ENCODE results near the gene USP27X.

The USP27X gene

DNA sequence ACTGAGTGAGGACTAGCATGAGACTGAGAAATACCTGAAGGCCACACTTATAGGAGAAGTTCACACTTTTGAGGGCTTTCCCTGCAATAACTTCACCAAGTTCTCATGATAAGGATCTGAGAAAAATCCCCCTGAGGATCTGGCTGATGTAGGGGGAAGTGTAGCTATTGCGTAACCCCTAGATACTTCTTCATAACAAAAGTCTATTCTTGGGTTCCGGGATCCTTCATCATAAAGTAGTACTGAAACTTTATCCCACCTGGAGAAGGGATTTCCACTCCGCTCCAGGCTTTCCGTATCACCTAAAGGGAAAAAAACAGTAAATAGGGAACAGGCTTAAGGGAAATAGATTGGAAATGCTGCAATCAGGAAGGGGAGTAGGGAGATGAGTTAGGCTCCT, 13.3 kb downstream of the USP27X start:
- no peak for DNase-seq

DNA sequence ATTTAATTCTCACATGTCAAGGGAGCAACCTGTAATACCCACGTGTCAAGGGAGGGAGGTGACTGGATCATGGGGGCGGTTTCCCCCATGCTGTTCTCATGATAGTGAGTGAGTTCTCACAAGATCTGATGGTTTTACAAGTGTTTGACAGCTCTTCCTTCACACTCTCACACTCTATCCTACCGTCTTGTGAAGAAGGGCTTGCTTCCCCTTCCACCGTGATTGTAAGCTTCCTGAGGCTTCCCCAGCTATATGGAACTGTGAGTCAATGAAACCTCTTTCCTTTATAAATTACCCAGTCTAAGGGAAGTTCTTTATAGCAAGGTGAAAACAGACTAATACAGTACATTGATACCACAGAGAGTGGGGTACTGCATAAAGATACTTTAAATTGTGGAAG, 17.7 kb downstream of the USP27X start:
- DNase-seq, result no peak

DNA sequence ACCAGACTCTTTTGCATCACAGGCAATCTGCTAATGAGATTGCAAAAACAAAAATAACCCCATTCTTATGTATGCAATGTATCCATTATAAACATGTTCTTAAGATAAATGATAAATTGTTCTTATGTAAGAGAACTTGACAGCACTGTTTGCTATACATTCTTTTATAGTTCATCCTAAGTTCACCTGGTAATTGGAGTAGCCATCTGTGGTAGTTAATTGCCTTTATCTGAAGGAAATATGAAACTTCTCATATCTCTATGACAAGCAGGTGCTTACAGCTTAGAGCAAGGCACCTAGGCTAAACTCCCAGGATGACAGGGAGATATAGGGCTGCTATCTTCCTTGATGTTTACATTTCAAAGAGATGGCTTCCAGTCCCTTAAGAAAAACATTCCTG, 21.8 kb downstream of the USP27X start:
- DNase-seq, result no peak

DNA sequence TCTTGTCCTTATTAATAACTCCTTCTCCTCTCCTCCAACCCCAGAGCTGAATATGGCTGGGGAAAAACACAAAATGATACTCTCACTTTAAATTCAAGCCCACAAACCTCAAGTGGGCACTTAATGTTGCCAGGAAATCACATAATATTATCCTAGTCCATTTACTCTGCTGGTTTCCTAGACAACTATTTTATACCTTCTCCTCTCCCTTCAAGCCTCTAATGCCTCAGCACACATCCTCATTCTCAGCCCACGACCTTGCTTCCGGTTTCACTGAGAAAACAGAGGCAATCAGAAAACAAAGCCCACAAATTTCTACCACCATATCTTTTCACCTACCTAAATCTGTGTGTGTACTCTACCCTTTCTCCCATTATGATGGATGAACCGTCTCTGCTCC, 31.1 kb downstream of the USP27X start:
- DNase-seq, result no peak

DNA sequence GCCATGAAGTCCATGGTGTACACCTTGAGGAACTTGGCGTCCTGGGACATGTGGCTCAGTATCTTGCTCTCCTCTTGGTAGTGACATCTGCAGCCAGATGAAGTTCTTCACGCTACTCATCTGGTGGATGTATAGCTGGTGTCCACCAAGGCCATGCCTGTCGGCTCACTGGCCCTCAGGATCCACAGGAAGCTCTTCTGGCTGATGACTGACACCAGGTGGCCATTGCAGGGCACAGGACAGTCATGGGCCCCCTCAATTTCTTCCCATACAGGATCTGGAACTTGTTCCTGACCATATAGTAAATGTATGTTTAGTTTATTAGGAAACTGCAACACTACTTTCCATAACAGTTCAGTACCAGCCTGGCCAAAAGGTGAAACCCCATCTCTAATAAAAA, 32.8 kb downstream of the USP27X start:
- DNase-seq, result no peak

DNA sequence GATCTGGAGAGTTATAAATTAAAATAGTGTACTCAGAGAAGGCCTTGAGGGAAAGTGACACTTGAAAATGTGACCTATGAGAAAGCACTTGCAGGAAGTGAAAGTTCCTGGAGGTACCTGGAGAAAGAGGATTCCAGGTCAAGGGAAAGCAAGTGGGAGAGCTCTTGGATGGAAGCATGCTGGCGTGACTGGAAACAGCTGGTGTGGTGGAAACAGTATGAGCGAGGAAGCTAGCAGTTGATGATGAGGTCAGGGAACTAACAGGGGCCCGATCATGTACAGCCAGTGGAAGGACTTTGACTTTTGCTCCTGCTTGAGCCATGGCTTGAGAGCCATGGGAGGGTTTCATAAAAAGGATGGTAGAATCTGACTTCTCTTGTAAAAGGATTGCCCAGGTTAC, 33.6 kb downstream of the USP27X start:
- DNase-seq, result no peak

DNA sequence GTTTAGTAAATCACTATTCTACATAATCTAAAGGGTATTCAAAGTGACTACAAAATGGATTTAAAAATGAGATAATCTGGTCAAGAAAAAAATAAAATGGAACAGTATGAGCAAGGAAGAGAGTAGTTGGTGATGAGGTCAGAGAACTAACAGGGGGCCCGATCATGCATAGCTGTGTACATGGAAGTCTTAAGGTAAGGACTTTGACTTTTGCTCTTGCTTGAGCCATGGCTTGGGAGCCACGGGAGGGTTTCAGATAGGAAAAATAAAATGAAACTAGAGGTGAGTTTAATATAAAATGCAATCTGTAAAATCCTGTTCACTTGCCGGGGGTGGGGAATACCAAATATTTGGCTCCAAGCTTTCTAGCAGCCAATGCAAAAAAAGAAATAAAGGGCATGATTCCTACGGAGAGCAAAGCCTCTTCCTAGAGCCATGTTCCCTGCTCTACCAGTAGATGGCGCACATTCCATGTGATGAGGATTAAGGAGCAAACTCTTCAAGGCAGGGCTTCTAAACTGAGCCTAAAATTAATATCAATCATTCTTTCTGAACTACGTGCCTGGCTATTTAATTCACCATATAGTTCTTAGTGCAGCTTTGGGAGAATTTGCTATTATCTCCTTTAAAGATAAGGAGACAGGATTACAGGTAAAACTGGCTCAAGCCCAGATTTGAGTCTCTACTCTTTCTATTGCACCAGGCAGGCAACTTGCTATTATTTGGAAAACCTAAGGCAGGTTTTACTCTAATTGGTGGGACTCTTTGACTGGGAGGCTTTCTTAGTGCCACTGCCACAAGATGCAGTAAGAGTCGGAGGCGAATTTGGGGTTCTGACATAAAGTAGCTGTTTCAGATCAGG, 36.3 kb downstream of the USP27X start:
- peak; percentile 62 for DNase-seq

DNA sequence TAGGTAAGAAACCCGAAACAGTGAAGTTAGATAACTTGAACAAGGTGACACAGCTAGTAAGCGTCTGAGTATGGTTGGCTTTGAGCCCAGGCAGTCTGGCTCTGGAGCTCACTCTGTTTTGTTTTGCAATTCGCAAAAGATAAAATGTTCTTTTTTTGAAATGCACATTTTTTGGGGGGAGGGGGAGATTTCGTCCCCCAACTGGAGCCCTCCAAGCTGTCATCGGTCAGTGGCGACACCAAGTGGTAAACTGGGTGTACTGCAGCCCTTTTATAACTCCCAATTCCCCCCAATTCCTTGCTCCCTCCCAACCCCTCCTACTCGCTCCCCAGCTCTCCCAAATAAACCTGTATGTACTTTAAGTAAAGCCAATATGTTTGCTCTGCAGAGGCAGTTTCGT, 40.3 kb downstream of the USP27X start:
- DNase-seq, result no peak

DNA sequence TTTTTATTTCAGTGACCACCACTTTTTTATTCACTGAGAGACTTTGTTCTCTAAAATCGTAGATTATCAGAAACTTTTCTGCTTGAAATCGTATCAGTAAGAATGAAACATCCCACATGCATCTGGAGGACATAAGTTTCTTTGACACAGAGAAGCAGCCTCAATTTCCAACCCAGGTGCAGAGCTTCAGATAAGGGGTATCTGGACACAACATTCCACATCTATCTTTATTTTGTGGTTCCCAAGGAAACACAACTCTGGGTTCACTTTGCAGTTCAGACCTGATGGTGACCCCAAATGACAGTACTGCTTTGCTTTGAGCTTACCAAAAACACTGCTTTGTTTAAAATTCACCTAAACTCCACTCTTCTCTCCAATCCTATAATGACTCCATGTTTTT, 41.8 kb downstream of the USP27X start:
- DNase-seq, result no peak

DNA sequence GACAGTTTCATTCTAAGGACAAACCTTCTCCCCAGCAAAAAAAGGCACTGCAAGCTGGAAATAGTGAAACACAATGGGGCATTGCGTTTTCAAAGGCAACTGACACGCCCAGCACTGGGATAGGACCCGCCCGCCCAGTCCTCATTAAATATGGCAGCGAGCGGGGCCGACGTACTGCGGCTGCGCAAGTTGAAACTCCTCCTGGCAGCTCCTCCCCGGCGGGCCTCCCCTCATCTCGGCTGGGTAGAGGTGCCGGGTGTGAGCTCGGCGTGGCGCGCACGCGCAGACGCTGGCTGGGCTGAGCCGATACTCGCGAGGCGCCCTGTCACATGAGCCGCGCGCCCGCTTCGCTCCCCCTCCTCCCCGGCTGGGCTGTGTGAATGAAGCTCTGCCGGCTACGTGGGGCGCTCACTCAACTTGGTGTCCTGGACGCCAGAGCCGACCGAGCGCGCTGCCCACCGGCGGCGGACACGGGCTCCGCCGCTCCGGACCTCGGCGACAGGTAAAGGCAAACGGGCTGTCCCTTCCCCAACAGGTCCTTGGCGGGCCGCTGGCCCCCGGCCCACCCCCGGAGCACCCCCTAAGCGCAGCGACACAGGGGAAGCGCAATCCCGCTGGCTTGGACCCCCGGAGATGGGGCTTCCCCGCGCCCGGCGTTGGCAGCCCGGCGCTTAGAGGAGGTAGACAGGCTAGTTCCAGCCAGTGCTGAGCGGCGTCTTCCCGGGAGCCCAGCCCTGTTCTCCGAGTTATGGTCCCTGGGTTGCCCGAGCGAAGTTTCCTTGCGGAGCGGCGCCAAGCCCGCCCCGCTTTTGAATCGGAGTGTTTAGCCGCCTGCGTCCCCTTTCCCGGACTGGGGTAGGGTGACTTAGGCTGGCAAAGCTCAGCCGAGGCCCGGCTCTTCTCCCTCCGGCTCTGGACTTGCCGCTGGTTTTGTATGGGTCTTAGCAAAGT, 43.3 kb downstream of the USP27X start, which contains the start of gene CLCN5:
TSS of gene CLCN5 (plus strand) at position 306 of the 951 bp plus-strand sequence. CDS start 2,703 bp downstream, outside the sequence.
- DNase-seq, result peak; percentile 95

DNA sequence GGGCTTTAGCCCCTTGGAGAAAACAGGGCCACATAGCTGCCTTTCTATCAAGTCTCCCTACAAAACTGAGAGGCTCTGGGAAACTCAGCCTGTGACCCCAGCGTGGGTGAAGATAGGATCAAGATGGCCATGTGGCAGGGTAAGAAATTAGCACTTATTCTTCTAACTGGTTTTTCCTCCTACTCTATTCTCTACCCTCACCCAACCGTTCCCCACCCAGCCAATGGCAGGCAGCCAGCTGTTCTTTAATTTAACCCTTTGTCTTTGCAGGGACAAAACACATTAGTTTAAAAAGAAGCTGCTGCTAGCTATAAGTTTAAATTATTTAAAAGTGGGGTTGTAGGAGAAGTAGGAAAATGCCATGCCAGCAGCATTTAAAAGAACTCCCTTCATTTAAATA, 45.9 kb downstream of the USP27X start:
- DNase-seq, result no peak

DNA sequence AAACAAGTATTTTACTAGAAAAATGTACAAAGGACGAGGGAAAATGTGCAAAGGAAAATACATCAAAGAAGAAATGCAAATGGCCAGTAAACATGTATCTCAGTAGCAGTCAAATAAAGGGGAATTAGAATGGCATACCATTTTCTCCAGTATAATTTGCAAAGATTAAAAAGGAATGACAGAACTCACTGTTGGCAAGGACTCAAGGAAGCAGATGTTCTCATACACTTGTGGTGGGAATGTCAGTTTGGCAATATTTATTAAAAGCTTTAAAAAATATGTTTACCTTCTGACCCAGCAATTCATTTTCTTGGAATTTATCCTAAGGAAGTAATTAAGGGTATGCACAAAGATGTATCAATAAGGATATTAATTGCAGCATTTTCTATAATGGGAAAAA, 50.8 kb downstream of the USP27X start:
- peak; percentile 61 for DNase-seq

All from NCI-H1694 treated with DMSO at 0.1 percent for 48 hours (cell line).